Astrocyte of the hippocampus (primary cell): Measurements from ENCODE around the gene FBXW4.
A peak's percentile ranks its signal among the peaks of the same experiment; 100 is the strongest.

ENCODE experiments used
- DNase-seq: peaks from one replicate; pipeline ENCODE4 v3.0.0; 2011; ENCODE audit warnings: low read depth, low spot score

The FBXW4 gene

GRCh38 chr10:101704331-101704730 is 9.4 kb upstream of the FBXW4 start:
- DNase-seq, result no peak

DNA sequence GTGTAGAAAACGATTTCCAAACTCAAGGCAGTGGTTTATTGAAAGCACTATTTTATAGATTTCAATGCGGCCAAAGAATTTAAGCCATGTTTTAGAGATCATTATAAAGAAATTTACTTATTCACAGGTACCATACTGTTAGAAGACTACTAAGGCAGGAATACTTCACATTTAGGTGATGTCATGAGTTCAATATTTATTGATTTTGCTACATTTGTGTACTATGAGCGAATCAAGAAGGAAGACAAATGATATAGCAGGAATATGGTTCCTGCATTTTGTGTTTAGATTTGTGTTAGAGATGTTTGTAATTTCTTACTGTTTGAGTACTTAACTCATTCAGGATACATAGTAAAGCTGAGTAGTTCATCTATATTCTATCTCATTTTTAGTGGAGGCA is 1.7 kb upstream of the FBXW4 start:
- DNase-seq, result no peak

GRCh38 chr10:101695404-101695890 is 477 bp upstream of the FBXW4 start:
- DNase-seq, result no peak

GRCh38 chr10:101693978-101694673 is 844 bp downstream of the FBXW4 start:
- DNase-seq, result peak; percentile 84

GRCh38 chr10:101693651-101693977 is 1.4 kb downstream of the FBXW4 start:
- DNase-seq, result peak; percentile 65

DNA sequence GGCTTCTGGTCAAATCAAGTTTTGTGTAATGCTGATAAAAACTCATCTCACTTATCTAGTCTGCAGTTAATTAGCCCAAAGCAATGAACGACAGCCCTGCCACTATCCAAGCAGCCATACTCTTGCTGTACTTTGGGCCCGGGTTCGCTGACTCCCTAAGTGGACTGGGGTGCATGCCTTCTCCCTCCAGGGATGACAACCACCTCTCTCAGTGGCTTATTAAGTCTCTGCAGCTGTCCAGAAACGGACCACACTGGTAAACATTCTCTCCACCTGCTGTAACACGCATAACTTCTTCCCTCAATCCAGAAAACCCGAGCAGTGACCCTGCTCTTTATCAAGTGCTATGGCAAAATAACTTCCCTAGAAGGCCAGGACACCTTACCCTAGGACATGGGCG is 3.9 kb downstream of the FBXW4 start:
- DNase-seq, result no peak

GRCh38 chr10:101690461-101690860 is 4.5 kb downstream of the FBXW4 start:
- DNase-seq, result peak; percentile 57

- no peak for DNase-seq
These were observed 7.8 kb downstream of the FBXW4 start for GRCh38 chr10:101687071-101687658.

DNA sequence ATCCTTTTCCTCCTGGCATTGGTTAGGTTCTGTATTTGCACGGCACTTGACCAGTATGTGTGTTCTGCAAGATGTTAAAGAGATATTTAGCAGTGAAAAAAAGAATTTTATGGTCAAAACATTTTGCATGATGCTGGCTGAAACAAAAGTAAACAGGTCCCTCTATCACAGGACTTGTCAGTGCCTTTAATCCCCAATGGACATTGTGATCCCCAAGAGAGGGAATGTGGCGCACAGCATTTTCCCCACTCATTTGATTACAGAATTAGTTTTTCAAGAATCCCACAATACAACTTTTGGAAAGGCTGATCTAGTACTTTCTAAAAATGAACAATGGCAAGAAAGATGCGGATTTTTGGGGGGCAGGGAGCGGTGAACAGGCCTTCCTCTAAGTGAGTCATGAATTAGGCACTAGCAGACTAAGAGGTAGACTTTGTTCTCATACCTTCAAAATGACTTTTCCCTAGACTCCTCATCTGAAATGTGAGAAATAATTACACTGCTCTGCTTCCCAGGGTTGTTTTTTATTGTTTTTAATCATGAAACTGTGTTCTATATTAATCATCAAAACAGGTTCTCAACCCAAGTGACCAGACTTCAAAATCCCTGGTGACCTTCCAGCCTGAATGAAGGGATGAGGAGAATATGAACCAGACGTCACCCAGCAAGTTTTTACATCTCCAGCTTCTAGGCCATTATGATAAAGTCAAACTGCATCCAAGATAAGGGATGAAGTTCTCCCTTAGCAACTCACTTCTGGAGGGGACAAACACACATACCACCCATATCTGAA is 8.6 kb downstream of the FBXW4 start:
- peak; percentile 19 for DNase-seq

DNA sequence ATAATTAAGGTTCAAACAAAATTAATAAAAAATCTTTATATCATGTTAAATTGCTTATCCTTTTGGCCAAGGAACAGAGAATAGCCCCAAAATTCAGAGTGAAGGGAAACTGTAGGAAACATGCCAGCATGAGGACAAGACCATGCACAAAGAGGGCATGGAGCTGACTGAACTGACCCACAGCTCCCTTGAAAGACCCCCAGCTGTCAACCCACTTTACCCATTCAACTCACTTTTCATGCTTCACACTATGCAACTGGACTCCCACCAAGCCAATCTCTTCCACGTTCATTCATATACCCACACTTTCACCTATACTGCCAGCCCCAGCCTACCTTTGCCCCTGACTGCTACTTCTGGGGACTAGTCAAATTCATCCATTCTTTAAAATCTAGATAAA is 10.2 kb downstream of the FBXW4 start:
- no peak for DNase-seq

DNA sequence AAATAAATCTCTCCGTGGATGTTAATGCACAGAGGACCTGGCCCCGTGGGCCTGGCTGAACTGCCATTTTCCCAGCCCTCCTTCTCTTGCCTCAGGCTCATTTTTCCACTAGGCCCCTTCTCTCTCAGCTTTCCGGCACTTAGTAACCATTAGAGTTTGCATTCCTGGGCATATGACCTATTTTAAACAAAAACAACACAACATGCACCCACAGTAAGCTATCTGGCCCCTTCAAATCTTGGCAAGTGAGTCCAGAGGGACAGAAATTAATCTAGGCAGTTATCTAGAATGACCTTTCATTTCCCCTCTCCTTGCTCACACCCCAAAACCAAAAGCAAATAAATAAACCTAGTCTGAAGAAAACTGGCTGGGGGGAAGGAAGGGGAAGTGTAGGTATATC is 11.7 kb downstream of the FBXW4 start:
- no peak for DNase-seq

GRCh38 chr10:101682172-101682825 is 12.7 kb downstream of the FBXW4 start:
- DNase-seq, result no peak

- no peak for DNase-seq
These were observed 18.4 kb downstream of the FBXW4 start for GRCh38 chr10:101676565-101676964.

- no peak for DNase-seq
These were observed 19.9 kb downstream of the FBXW4 start for GRCh38 chr10:101675115-101675514.

DNA sequence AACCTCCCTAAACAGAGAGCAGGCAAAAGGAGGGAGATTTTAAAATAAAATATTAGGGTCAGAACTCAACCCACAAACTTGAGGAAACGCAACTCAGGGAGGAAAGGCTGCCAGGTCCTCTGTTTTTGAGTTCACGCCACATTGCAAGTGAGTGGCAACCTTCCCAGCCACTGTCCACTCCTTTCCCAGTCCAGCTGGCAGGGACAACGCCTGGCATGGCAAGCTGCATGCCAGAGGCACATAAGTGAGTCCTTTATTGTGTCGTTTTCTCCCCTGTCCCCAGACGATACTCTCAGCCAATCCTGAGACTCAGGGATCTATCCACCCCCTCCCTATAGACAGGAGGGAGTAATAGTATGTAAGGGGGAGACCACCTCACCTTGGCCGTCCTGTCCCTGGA is 22.4 kb downstream of the FBXW4 start:
- peak; percentile 34 for DNase-seq

DNA sequence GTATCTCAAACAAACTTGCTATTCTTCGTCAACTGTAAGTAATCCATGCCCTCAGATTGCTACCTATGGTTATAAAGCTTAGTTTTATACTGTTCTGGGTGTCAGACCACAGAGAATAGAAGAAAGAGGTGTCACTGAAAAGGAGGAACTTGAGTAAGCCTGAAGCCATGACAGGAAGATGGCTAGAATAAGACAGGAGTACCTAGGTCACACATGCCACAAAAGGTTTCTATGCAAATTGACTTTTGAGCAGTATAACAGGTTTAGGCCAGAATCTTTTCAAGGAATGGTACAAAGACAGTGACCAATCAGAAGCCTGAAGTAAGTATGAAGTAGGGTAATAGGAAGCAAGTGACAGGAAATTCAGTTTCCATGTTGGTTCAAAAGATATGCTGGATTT is 23.5 kb downstream of the FBXW4 start:
- DNase-seq, result no peak

GRCh38 chr10:101670635-101671034 is 24.3 kb downstream of the FBXW4 start:
- DNase-seq, result no peak

DNA sequence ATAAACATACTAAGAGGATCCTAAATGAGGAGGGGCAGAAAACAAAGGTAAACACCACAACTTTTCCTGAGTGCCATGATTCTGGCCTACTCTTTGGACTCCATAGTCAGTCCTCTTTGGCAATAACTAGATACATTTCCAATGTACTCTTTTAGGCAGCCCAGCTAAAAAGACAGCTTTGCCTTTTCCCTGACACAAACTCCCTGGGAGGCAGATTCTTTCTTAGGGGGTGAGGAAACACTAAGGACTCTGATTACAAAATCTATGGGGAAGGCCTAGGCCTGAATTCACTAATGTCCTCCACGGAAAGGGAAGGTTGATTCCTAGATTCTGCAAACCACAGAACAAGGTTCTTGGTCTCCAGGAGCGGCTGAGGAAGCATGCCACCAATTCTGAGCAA is 25.8 kb downstream of the FBXW4 start:
- DNase-seq, result no peak

DNA sequence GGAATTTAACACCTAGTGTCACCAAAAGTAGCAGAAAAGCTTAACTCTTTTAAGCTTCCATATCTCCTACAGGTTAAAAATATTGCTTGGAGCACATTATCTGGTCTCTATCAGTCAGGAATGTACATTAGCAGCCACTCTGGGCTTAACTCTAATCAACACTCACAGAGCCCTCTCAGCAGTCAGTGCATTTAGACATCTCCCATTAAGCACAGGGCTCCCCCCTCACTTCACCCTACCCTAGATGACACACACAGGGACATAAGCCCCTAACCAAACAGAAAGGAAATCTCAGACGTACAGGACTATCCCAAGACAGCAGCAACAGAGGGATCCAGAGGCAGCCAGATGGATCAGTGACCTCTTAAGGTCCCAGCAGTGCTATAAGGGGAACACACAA is 26.4 kb downstream of the FBXW4 start:
- no peak for DNase-seq

DNA sequence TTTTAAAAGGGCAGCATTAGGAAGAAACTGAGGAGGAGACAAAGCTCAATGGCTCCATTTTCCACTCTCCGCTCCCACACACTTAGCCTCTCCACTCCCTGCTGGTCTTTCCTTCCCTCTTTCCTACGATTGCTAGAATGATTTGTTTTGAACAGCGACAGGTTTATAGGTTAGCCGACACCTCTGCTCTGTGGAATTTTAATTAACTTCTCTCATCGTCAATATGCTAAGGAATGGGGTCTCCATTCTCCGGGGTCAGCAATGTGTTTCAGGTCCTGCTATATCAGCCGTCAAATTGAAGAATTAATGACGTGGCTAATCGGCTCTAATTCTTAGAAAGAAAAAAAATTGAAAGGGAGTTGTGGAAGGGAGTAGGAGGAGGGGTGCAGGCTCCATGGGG is 28.9 kb downstream of the FBXW4 start:
- DNase-seq, result no peak

GRCh38 chr10:101663097-101663496 is 31.9 kb downstream of the FBXW4 start:
- DNase-seq, result no peak

DNA sequence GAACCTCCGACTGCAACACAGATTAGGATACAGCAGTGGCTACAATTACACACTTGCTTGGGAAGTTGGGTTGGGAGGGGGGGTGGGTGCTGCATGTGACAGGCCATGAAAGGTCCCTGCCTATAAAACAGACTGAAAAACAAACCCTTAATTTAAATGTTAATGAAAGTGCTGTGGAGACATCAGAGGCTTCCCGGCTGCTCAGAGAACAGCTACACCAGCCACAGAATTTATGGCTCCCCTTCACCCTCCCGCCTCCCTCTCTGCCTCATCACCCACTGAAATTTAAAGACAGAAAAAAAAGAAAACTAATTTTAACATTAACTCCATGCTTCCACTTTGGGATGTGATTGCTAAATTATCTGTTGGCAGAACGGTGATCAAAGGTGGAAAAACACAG is 34.7 kb downstream of the FBXW4 start:
- DNase-seq, result no peak
